GM23338 (cell line): ENCODE results near the gene CPNE6. TPM values are rescaled to one million over a fixed set of nuclear protein-coding genes. Genes with fewer than 3 reads are reported as not detected.

ENCODE experiments used
- ATAC-seq: fragments of 200-7000 bp; cut with Tn5 transposase; 3 replicates; pipeline ENCODE4 v1.9.1; 2020
- DNase-seq: peaks from one replicate; pipeline ENCODE4 v3.0.0-alpha.2; 2015; ENCODE audit warnings: low spot score
- H2AFZ ChIP-seq: fragments of 200-600 bp; sonication (generic); 2 replicates; pipeline ENCODE4 v1.8.0; 2016; ENCODE audit warnings: antibody characterized with exemption, mild to moderate bottlenecking, moderate library complexity
- H3F3A ChIP-seq: fragments of 200-600 bp; sonication (generic); replicated peaks from 2 replicates; pipeline ENCODE4 v1.8.0; 2017; ENCODE audit warnings: antibody characterized with exemption, mixed run types, low read depth
- H3K27ac ChIP-seq: fragments of 200-600 bp; sonication (generic); 2 replicates; pipeline ENCODE4 v1.6.1; 2016; ENCODE audit warnings: low read depth
- H3K27me3 ChIP-seq: fragments of 200-600 bp; sonication (generic); 2 replicates; pipeline ENCODE4 v1.8.0; 2016; ENCODE audit warnings: mild to moderate bottlenecking, mixed run types, moderate library complexity; ENCODE audit not compliant: insufficient read depth
- H3K36me3 ChIP-seq: fragments of 200-600 bp; sonication (generic); 2 replicates; pipeline ENCODE4 v1.8.0; 2016; ENCODE audit warnings: mild to moderate bottlenecking; ENCODE audit not compliant: insufficient read depth
- H3K4me1 ChIP-seq: fragments of 200-600 bp; sonication (generic); 2 replicates; pipeline ENCODE4 v1.8.0; 2016; ENCODE audit warnings: mild to moderate bottlenecking, moderate library complexity; ENCODE audit not compliant: insufficient read depth
- H3K4me2 ChIP-seq: fragments of 200-600 bp; sonication (generic); 2 replicates; pipeline ENCODE4 v1.7.1; 2017; ENCODE audit warnings: mixed run types
- H3K4me3 ChIP-seq: fragments of 200-600 bp; sonication (generic); 2 replicates; pipeline ENCODE4 v1.6.1; 2016; ENCODE audit warnings: mixed run types
- H3K79me2 ChIP-seq: fragments of 200-600 bp; sonication (generic); replicated peaks from 2 replicates; pipeline ENCODE4 v1.8.0; 2017; ENCODE audit warnings: mild to moderate bottlenecking; ENCODE audit not compliant: insufficient read depth
- H3K9me2 ChIP-seq: fragments of 200-600 bp; sonication (generic); 2 replicates; pipeline ENCODE4 v1.8.0; 2017; ENCODE audit not compliant: insufficient read depth
- H4K20me1 ChIP-seq: fragments of 200-600 bp; sonication (generic); replicated peaks from 2 replicates; pipeline ENCODE4 v1.8.0; 2017; ENCODE audit warnings: mild to moderate bottlenecking; ENCODE audit not compliant: insufficient read depth
- H3K27ac Mint-ChIP-seq: 2 replicates; pipeline ENCODE4 v1.8.0; 2020; ENCODE audit warnings: inconsistent platforms, mild to moderate bottlenecking, moderate library complexity, mixed read lengths
- H3K27me3 Mint-ChIP-seq: 3 replicates; pipeline ENCODE4 v1.8.0; 2022; ENCODE audit warnings: low read depth, mild to moderate bottlenecking, moderate library complexity, mixed read lengths, inconsistent platforms; ENCODE audit not compliant: insufficient read depth, poor library complexity
- H3K36me3 Mint-ChIP-seq: 3 replicates; pipeline ENCODE4 v1.8.0; 2021; ENCODE audit warnings: low read depth, mild to moderate bottlenecking, inconsistent platforms, moderate library complexity, mixed read lengths
- H3K4me1 Mint-ChIP-seq: 3 replicates; pipeline ENCODE4 v1.8.0; 2020; ENCODE audit warnings: mild to moderate bottlenecking, inconsistent platforms, mixed read lengths
- H3K4me3 Mint-ChIP-seq: 3 replicates; pipeline ENCODE4 v1.8.0; 2021; ENCODE audit warnings: moderate library complexity, mild to moderate bottlenecking, inconsistent platforms, mixed read lengths
- H3K9me3 Mint-ChIP-seq: 3 replicates; pipeline ENCODE4 v1.8.0; 2020; ENCODE audit warnings: moderate library complexity, mild to moderate bottlenecking, inconsistent platforms, mixed read lengths
- CREB1 ChIP-seq: fragments of 250-450 bp; sonication (Bioruptor Pico); IDR thresholded peaks from 2 replicates; pipeline ENCODE4 v1.5.0; 2020; ENCODE audit warnings: low read depth, mild to moderate bottlenecking, moderate library complexity
- ETS1 ChIP-seq: IDR thresholded peaks from 2 replicates; pipeline ENCODE4 v1.6.1; 2016; ENCODE audit warnings: antibody characterized with exemption
- EZH2 ChIP-seq: fragments of 200-600 bp; sonication (generic); IDR thresholded peaks from one replicate; pipeline ENCODE4 v1.8.0; 2017; ENCODE audit warnings: antibody characterized with exemption, mild to moderate bottlenecking, low read depth; ENCODE audit not compliant: unreplicated experiment
- EZH2phosphoT487 ChIP-seq: fragments of 200-600 bp; sonication (generic); IDR thresholded peaks from one replicate; pipeline ENCODE4 v1.8.1; 2018; ENCODE audit warnings: antibody characterized with exemption; ENCODE audit not compliant: unreplicated experiment
- JUNB ChIP-seq: IDR thresholded peaks from one replicate; pipeline ENCODE4 v1.6.1; 2016; ENCODE audit warnings: antibody characterized with exemption; ENCODE audit not compliant: unreplicated experiment
- NANOG ChIP-seq: IDR thresholded peaks from 2 replicates; pipeline ENCODE4 v1.6.1; 2016; ENCODE audit warnings: antibody characterized with exemption, borderline replicate concordance
- POLR2AphosphoS5 ChIP-seq: IDR thresholded peaks from 2 replicates; pipeline ENCODE4 v1.6.1; 2016; ENCODE audit warnings: antibody characterized with exemption, low read depth
- STAT1 ChIP-seq: IDR thresholded peaks from one replicate; pipeline ENCODE4 v1.6.1; 2016; ENCODE audit warnings: antibody characterized with exemption; ENCODE audit not compliant: unreplicated experiment
- ZNF114 ChIP-seq: fragments of 250-450 bp; sonication (Bioruptor Pico); IDR thresholded peaks from 2 replicates; pipeline ENCODE4 v1.5.0; 2020; ENCODE audit warnings: mild to moderate bottlenecking, moderate library complexity
- ZNF331 ChIP-seq: fragments of 250-450 bp; sonication (Bioruptor Pico); IDR thresholded peaks from 2 replicates; pipeline ENCODE4 v1.5.0; 2020; ENCODE audit warnings: low read depth, mild to moderate bottlenecking, moderate library complexity
- polyA plus RNA-seq: library from polyadenylated mRNA; unstranded; fragments of >200 nt; fragmentation: Nextera tagmentation; extraction: Ambion mirVana; gene quantifications from 2 replicates; pipeline ENCODE4 v1.2.1, GENCODE V29; 2016
- total RNA-seq: library from RNA; depleted of rRNA; stranded (reverse); fragments of >200 nt; shearing (Covaris generic); gene quantifications from 2 replicates; pipeline ENCODE4 v1.2.3, GENCODE V29; 2014
- TF ChIP-seq, protein P1 (sequence below), 2 experiments: fragments of 200-600 bp in 1 of 2; sonication (generic) in 1 of 2; conservative IDR thresholded peaks; 2 replicates each; pipeline versions ENCODE4 v1.5.1 to v1.6.1; 2016 to 2017; ENCODE audit warnings: antibody characterized with exemption in 2 of 2, low read depth in 2 of 2, mild to moderate bottlenecking in 2 of 2, moderate library complexity in 1 of 2
- TF ChIP-seq, protein P2 (sequence below): IDR thresholded peaks from one replicate; pipeline ENCODE4 v1.6.1; 2018; ENCODE audit warnings: antibody characterized with exemption; ENCODE audit not compliant: unreplicated experiment

The CPNE6 gene
- total and polyA plus RNA-seq, 2 experiments from 2014 or later = 0.16 TPM; not detected in 1

DNA sequence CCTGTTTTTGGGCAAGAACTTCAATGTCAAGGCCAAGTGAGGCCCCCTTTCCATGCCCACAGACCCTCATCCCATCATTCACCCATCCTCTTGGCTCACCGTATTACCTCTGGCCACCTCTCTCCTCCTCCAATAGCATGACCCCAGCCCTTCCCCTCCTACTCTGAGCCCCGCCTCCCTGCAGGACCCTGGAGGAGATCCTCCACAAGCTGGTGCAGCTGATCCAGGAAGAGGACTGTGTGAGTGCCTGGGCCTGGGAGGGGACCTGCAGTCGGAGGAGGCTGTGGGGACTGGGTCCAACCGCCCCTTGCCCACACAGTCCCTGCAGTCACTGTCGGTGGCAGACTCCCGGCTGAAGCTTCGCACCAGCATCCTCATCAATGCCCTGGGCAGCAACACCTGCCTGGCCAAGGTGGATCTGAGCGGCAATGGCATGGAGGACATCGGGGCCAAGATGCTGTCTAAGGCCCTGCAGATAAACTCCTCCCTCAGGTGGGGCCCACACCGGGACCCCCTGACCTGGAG lies 12.3 kb upstream of the CPNE6 start (continued):
- TF ChIP-seq CREB1 (CRISPR knock-in tag) = no peak

- Histone ChIP-seq H3K27me3 (no peaks in the 10 kb centered on the region), H3K4me2 (no peak overlapping the region), H3K4me1 (no peaks in the 10 kb centered on the region), H2AFZ (no peak overlapping the region), H4K20me1 (no peaks in the 10 kb centered on the region), H3K79me2 (no peaks in the 10 kb centered on the region), H3K4me3 (no peak overlapping the region), H3F3A (no peaks in the 10 kb centered on the region), H3K9me2 (no peaks in the 10 kb centered on the region), H3K27ac (no peak overlapping the region), H3K36me3 (no peaks in the 10 kb centered on the region)
- no peak for ATAC-seq
- Mint-ChIP-seq H3K9me3 (no peaks in the 10 kb centered on the region; the same call in 2 of the 3 replicates), H3K27me3 (peaks cover 7% of the 10 kb centered on the region), H3K4me1 (peaks cover 13% of the 10 kb centered on the region), H3K4me3 (no peak overlapping the region), H3K27ac (no peak overlapping the region), H3K36me3 (peaks cover 20% of the 10 kb centered on the region)
- no peak for DNase-seq
- no peak for TF ChIP-seq ZNF114 (CRISPR knock-in tag)
- no peak for TF ChIP-seq JUNB
Measured at GRCh38 chr14:24059841-24060388, 11.4 kb upstream of the CPNE6 start.

GRCh38 chr14:24060443-24060842 lies 10.9 kb upstream of the CPNE6 start:
- Histone ChIP-seq H3K9me2 (no peaks in the 10 kb centered on the region), H3K27me3 (no peaks in the 10 kb centered on the region), H3F3A (no peaks in the 10 kb centered on the region), H3K4me2 (no peak overlapping the region), H2AFZ (no peak overlapping the region), H3K4me3 (no peak overlapping the region), H4K20me1 (no peaks in the 10 kb centered on the region), H3K79me2 (no peaks in the 10 kb centered on the region), H3K27ac (no peak overlapping the region), H3K4me1 (no peaks in the 10 kb centered on the region), H3K36me3 (no peaks in the 10 kb centered on the region)
- Mint-ChIP-seq H3K27me3 (peaks cover 7% of the 10 kb centered on the region), H3K27ac (no peak overlapping the region), H3K36me3 (peaks cover 15% of the 10 kb centered on the region; the same call in 2 of the 3 replicates), H3K4me1 (peaks cover 13% of the 10 kb centered on the region), H3K9me3 (no peaks in the 10 kb centered on the region; the same call in 2 of the 3 replicates), H3K4me3 (no peak overlapping the region)
- no peak for DNase-seq
- no peak for ATAC-seq
- TF ChIP-seq NANOG (no peak), POLR2AphosphoS5 (no peak), STAT1 (no peak), EZH2phosphoT487 (no peak), ZNF331 (no peak), ETS1 (no peak), CREB1 (CRISPR knock-in tag) (no peak), ZNF114 (CRISPR knock-in tag) (no peak), JUNB (no peak), EZH2 (no peak)
- TF ChIP-seq, protein P1, sequence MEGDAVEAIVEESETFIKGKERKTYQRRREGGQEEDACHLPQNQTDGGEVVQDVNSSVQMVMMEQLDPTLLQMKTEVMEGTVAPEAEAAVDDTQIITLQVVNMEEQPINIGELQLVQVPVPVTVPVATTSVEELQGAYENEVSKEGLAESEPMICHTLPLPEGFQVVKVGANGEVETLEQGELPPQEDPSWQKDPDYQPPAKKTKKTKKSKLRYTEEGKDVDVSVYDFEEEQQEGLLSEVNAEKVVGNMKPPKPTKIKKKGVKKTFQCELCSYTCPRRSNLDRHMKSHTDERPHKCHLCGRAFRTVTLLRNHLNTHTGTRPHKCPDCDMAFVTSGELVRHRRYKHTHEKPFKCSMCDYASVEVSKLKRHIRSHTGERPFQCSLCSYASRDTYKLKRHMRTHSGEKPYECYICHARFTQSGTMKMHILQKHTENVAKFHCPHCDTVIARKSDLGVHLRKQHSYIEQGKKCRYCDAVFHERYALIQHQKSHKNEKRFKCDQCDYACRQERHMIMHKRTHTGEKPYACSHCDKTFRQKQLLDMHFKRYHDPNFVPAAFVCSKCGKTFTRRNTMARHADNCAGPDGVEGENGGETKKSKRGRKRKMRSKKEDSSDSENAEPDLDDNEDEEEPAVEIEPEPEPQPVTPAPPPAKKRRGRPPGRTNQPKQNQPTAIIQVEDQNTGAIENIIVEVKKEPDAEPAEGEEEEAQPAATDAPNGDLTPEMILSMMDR (conservative IDR thresholded peaks at IDR 0.05; ENCODE audit: low read depth in 2 of 2) = no peak
- TF ChIP-seq, protein P2, sequence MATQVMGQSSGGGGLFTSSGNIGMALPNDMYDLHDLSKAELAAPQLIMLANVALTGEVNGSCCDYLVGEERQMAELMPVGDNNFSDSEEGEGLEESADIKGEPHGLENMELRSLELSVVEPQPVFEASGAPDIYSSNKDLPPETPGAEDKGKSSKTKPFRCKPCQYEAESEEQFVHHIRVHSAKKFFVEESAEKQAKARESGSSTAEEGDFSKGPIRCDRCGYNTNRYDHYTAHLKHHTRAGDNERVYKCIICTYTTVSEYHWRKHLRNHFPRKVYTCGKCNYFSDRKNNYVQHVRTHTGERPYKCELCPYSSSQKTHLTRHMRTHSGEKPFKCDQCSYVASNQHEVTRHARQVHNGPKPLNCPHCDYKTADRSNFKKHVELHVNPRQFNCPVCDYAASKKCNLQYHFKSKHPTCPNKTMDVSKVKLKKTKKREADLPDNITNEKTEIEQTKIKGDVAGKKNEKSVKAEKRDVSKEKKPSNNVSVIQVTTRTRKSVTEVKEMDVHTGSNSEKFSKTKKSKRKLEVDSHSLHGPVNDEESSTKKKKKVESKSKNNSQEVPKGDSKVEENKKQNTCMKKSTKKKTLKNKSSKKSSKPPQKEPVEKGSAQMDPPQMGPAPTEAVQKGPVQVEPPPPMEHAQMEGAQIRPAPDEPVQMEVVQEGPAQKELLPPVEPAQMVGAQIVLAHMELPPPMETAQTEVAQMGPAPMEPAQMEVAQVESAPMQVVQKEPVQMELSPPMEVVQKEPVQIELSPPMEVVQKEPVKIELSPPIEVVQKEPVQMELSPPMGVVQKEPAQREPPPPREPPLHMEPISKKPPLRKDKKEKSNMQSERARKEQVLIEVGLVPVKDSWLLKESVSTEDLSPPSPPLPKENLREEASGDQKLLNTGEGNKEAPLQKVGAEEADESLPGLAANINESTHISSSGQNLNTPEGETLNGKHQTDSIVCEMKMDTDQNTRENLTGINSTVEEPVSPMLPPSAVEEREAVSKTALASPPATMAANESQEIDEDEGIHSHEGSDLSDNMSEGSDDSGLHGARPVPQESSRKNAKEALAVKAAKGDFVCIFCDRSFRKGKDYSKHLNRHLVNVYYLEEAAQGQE = no peak
